Activated CD4-positive, alpha-beta T cell treated with anti-CD3 and anti-CD28 coated beads for 4 hours (primary cell): ENCODE measurements around the gene IER3.
"Not testable (repeated sequence)": the region's sequence is repeated elsewhere in the genome, so short reads cannot be mapped to it uniquely, and the experiment has no call there.

ENCODE experiments used
- DNase-seq, 2 donors: peaks; one replicate each; pipeline ENCODE4 v3.0.0-alpha.2; 2020

IER3 gene

GRCh38 chr6:30767944-30768301, 23.6 kb upstream of the IER3 start:
- no peak for DNase-seq

GRCh38 chr6:30767158-30767943, 23.0 kb upstream of the IER3 start:
- no peak for DNase-seq

GRCh38 chr6:30766461-30767157, 22.3 kb upstream of the IER3 start:
- no peak for DNase-seq

- DNase-seq: not testable (repeated sequence)
Observed at GRCh38 chr6:30765495-30765894, 21.1 kb upstream of the IER3 start.

GRCh38 chr6:30764490-30765043, 20.2 kb upstream of the IER3 start:
- DNase-seq: not testable (repeated sequence)

- DNase-seq: no peak
Observed at GRCh38 chr6:30763618-30764489, 19.5 kb upstream of the IER3 start.

- DNase-seq: no peak
Observed at GRCh38 chr6:30763155-30763617, 18.8 kb upstream of the IER3 start.

- no peak for DNase-seq
Observed at GRCh38 chr6:30761791-30762429, 17.6 kb upstream of the IER3 start.

GRCh38 chr6:30760549-30760948, 16.2 kb upstream of the IER3 start:
- no peak for DNase-seq

- no peak for DNase-seq
Observed at GRCh38 chr6:30759575-30760239, 15.4 kb upstream of the IER3 start.

GRCh38 chr6:30757261-30757904, 13.0 kb upstream of the IER3 start:
- DNase-seq: no peak

- not testable (repeated sequence) for DNase-seq
Observed at GRCh38 chr6:30756405-30757003, 12.2 kb upstream of the IER3 start.

GRCh38 chr6:30754631-30755030, 10.3 kb upstream of the IER3 start:
- DNase-seq: no peak

- no peak for DNase-seq
Observed at GRCh38 chr6:30752157-30752927, 8.0 kb upstream of the IER3 start.

GRCh38 chr6:30750379-30750668, 6.0 kb upstream of the IER3 start:
- DNase-seq: no peak

GRCh38 chr6:30749554-30750378, 5.4 kb upstream of the IER3 start:
- DNase-seq: no peak

- DNase-seq: no peak
Observed at GRCh38 chr6:30748851-30749540, 4.6 kb upstream of the IER3 start.

GRCh38 chr6:30747902-30748769, 3.8 kb upstream of the IER3 start:
- DNase-seq: no peak
